Measurements from ENCODE around the gene SMIM7. TPM values are rescaled to one million over a fixed set of nuclear protein-coding genes. Genes with fewer than 3 reads are reported as not detected.

The SMIM7 gene
- total RNA-seq, 1 experiment from 2014 or later, result 66.4 TPM

GRCh38 chr19:16641695-16642094 lies 18.2 kb downstream of the SMIM7 start:
- H3K36me3 ChIP-seq (ENCODE audit: control insufficient read depth in 1 of 2, insufficient read depth in 2 of 2, low read length in 2 of 2), result peaks cover 38 to 39% of the 10 kb centered on the region in 2 experiments
- CTCF ChIA-PET, result no interaction called here

More at GRCh38 chr19:16641695-16642094, 18.2 kb downstream of the SMIM7 start:
- RAD21 ChIA-PET (ENCODE audit: low non-redundant PET in 1 of 2, low total read pairs in 2 of 2, uncharacterized antibody in 2 of 2, unreplicated experiment in 2 of 2), result no interaction called here
- Histone ChIP-seq H3K27me3 (ENCODE audit: insufficient read depth, low read length) (no peaks in the 10 kb centered on the region), H3K4me3 (replicated peaks in 1 of 2; ENCODE audit: low read depth in 1 of 2, low read length in 2 of 2) (no peak overlapping the region), H3K4me2 (ENCODE audit: low read length) (no peak overlapping the region), H4K20me1 (ENCODE audit: insufficient read depth) (no peaks in the 10 kb centered on the region), H3K9me2 (ENCODE audit: insufficient read depth) (no peaks in the 10 kb centered on the region), H3K27ac (ENCODE audit: low read depth, low read length) (no peak overlapping the region), H3K9ac (ENCODE audit: low read length) (no peak overlapping the region), H2AFZ (ENCODE audit: low read depth, low read length, poor library complexity, severe bottlenecking) (no peak overlapping the region), H3K9me3 (ENCODE audit: control insufficient read depth in 1 of 2, insufficient read depth in 1 of 2, low read depth in 1 of 2, low read length in 2 of 2) (no peaks in the 10 kb centered on the region), H3K79me2 (ENCODE audit: insufficient read depth, low read length) (peaks cover 90% of the 10 kb centered on the region), H3K4me1 (ENCODE audit: control insufficient read depth in 1 of 2, insufficient read depth in 2 of 2, low read length in 2 of 2) (no peaks in the 10 kb centered on the region)
- TF ChIP-seq ZNF274 (IDR thresholded peaks at IDR 0.05; ENCODE audit: low read depth, low read length) (no peak), CTCF (IDR thresholded peaks at IDR 0.05 in 2 of 3, conservative IDR thresholded peaks at IDR 0.05 in 1 of 3; ENCODE audit: borderline replicate concordance in 1 of 3, insufficient read depth in 1 of 3, low read depth in 2 of 3, low read length in 2 of 3) (no peak), POLR2AphosphoS5 (IDR thresholded peaks at IDR 0.05; ENCODE audit: low read depth, low read length) (no peak), ZBTB33 (IDR thresholded peaks at IDR 0.05; ENCODE audit: extremely low read depth, insufficient replicate concordance, low read length) (no peak), SRF (IDR thresholded peaks at IDR 0.05; ENCODE audit: low read depth) (no peak), REST (IDR thresholded peaks at IDR 0.05; ENCODE audit: low read depth) (no peak), YY1 (IDR thresholded peaks at IDR 0.05; ENCODE audit: extremely low read depth, insufficient replicate concordance, low read depth, low read length) (no peak), CBX3 (IDR thresholded peaks at IDR 0.05; ENCODE audit: low read depth) (no peak)
- DNase-seq (ENCODE audit: low read depth, low spot score) (no peak), ATAC-seq (no peak)
- intact Hi-C loops (cut with micrococcal nuclease), result no loop called here
- BruUV-seq (replicated peaks), result no TSS peak
- POLR2A ChIA-PET, result no interaction called here
